HepG2 (cell line): ENCODE data around the gene PLXNA4. TPM values are rescaled to one million over a fixed set of nuclear protein-coding genes. Genes with fewer than 3 reads are reported as not detected.

ENCODE experiments used
- ATAC-seq: fragments of 200-7000 bp; cut with Tn5 transposase; 3 replicates; pipeline ENCODE4 v1.9.1; 2020; ENCODE audit warnings: mild to moderate bottlenecking, moderate library complexity
- BruUV-seq: library from RNA; stranded (reverse); fragments of 400-500 nt; replicated peaks from 2 replicates; lab custom pipeline; 2021; lab: Mats Ljungman, UMichigan
- CTCF ChIA-PET: fragments of 300-600 bp; formaldehyde crosslinking; extraction: SDS; loops from one replicate; lab custom pipeline; 2021; ENCODE audit warnings: low total read pairs, inconsistent platforms, low intra/inter-chr PET ratio; lab: Yijun Ruan, JAX
- POLR2A ChIA-PET: fragments of 350-600 bp; sonication (Branson Sonifier 250); formaldehyde crosslinking; loops from one replicate; lab custom pipeline; 2020; ENCODE audit warnings: antibody characterized with exemption, inconsistent platforms; lab: Yijun Ruan, JAX
- DNase-seq: peaks from one replicate; pipeline ENCODE4 v3.0.0-alpha.2; 2015; ENCODE audit warnings: low spot score
- FAIRE-seq: peaks from 3 replicates; lab custom pipeline; 2011; peaks lifted over from hg19 to GRCh38; lab: Jason Lieb, UNC
- H2AFZ ChIP-seq: one replicate; pipeline ENCODE4 v1.6.1; 2011; ENCODE audit warnings: low read length, inconsistent platforms
- H3K27ac ChIP-seq: fragments of 300-600 bp; 3 replicates; pipeline ENCODE4 v1.8.0; 2011; ENCODE audit warnings: mixed run types, mild to moderate bottlenecking, mixed read lengths, low read length, inconsistent platforms; ENCODE audit not compliant: insufficient read depth; ENCODE audit errors: extremely low read length
- H3K27me3 ChIP-seq, 2 experiments: fragments of 200-600 bp in 1 of 2; 2 replicates in 1 of 2; 3 replicates in 1 of 2; pipeline versions ENCODE4 v1.6.0 to v1.8.0; 2011; ENCODE audit warnings: low read length in 2 of 2, mild to moderate bottlenecking in 2 of 2, moderate library complexity in 2 of 2, inconsistent platforms in 1 of 2; ENCODE audit not compliant: insufficient read depth in 2 of 2, control insufficient read depth in 1 of 2
- H3K36me3 ChIP-seq, 2 experiments: fragments of 200-600 bp in 1 of 2; replicated peaks in 1 of 2; 2 replicates in 1 of 2; 3 replicates in 1 of 2; pipeline versions ENCODE4 v1.5.1 to v1.8.0; 2011; ENCODE audit warnings: low read length in 2 of 2, inconsistent platforms in 1 of 2; ENCODE audit not compliant: insufficient read depth in 2 of 2, control insufficient read depth in 1 of 2
- H3K4me1 ChIP-seq: 2 replicates; pipeline ENCODE4 v1.5.1; 2012; ENCODE audit warnings: low read length, inconsistent platforms; ENCODE audit not compliant: insufficient read depth
- H3K4me2 ChIP-seq: 2 replicates; pipeline ENCODE4 v1.6.0; 2011; ENCODE audit warnings: low read depth, low read length, inconsistent platforms
- H3K4me3 ChIP-seq, 3 experiments: fragments of 200-600 bp in 1 of 3; sonication (generic), shearing (Covaris generic) in 1 of 3; replicated peaks in 1 of 3; 2 replicates each; pipeline ENCODE4 v1.5.1; 2011 to 2016; ENCODE audit warnings: low read length in 3 of 3, inconsistent platforms in 2 of 3, low read depth in 2 of 3, mild to moderate bottlenecking in 2 of 3, control low read depth in 1 of 3, mixed read lengths in 1 of 3; ENCODE audit not compliant: insufficient read depth in 1 of 3
- H3K79me2 ChIP-seq: one replicate; pipeline ENCODE4 v1.6.1; 2011; ENCODE audit warnings: low read length, inconsistent platforms; ENCODE audit not compliant: insufficient read depth
- H3K9ac ChIP-seq: 2 replicates; pipeline ENCODE4 v1.6.0; 2011; ENCODE audit warnings: mild to moderate bottlenecking, low read depth, low read length, inconsistent platforms; ENCODE audit not compliant: insufficient read depth
- H3K9me3 ChIP-seq: 2 replicates; pipeline ENCODE4 v1.5.1; 2012; ENCODE audit warnings: mild to moderate bottlenecking, low read length
- H4K20me1 ChIP-seq: 2 replicates; pipeline ENCODE4 v1.6.0; 2011; ENCODE audit warnings: inconsistent platforms, mild to moderate bottlenecking, low read length, moderate library complexity; ENCODE audit not compliant: insufficient read depth
- HNRNPLL ChIP-seq: fragments of 200-400 bp; formaldehyde crosslinking; IDR thresholded peaks from 2 replicates; pipeline ENCODE4 v1.6.1; 2017; ENCODE audit warnings: mild to moderate bottlenecking, low read depth, low read length; ENCODE audit not compliant: poor library complexity, severe bottlenecking
- ZNF234 ChIP-seq: sonication (generic); formaldehyde crosslinking; conservative IDR thresholded peaks from 2 replicates; pipeline ENCODE4 v1.5.1; 2020; ENCODE audit warnings: mild to moderate bottlenecking, missing genetic modification reagents
- ZNF329 ChIP-seq: sonication (generic); formaldehyde crosslinking; IDR thresholded peaks from 2 replicates; pipeline ENCODE4 v1.9.0; 2021; ENCODE audit warnings: low read depth, mild to moderate bottlenecking, missing genetic modification reagents
- ZNF501 ChIP-seq: sonication (generic); formaldehyde crosslinking; IDR thresholded peaks from 2 replicates; pipeline ENCODE4 v1.5.1; 2020; ENCODE audit warnings: mild to moderate bottlenecking, moderate library complexity, missing genetic modification reagents
- ZSCAN20 ChIP-seq: sonication (generic); formaldehyde crosslinking; IDR thresholded peaks from 2 replicates; pipeline ENCODE4 v1.4.0; 2020; ENCODE audit warnings: missing genetic modification reagents, mild to moderate bottlenecking, borderline replicate concordance
- WGBS: methylation state at CpG from one replicate; pipeline ENCODE4 v1.1.6; 2017; ENCODE audit warnings: low lambda C conversion rate; 5-methylcytosine and 5-hydroxymethylcytosine counted together
- in situ Hi-C: cut with HindIII; loops from 2 replicates; pipeline ENCODE4 v1.10.0; 2017; ENCODE audit warnings: low pct_unique_long_range_greater_than_20kb; ENCODE audit not compliant: extremely low pct_ligation_motif_present
- intact Hi-C: fragments of 100-400 bp; cut with micrococcal nuclease; formaldehyde crosslinking; loops from one replicate; pipeline ENCODE4 v1.10.0; 2022; ENCODE audit not compliant: unreplicated experiment
- polyA plus RNA-seq, 8 experiments: library from polyadenylated mRNA; depleted of rRNA in 3 of 8; stranded (reverse) in 7 of 8; unstranded in 1 of 8; fragments of >200 nt; fragmentation: Illumina TruSeq in 4 of 8; extraction: Trizol in 4 of 8; gene quantifications; 2 replicates each; pipeline versions ENCODE4 v1.2.1 to v1.2.3, GENCODE V29; 2011 to 2016; ENCODE audit warnings: low read depth in 4 of 8, missing spikeins in 1 of 8, mixed read lengths in 1 of 8; ENCODE audit not compliant: insufficient read depth in 1 of 8
- total RNA-seq, 5 experiments: library from RNA; depleted of rRNA; stranded (reverse); fragments of >200 nt; fragmentation: Illumina TruSeq; extraction: Trizol; gene quantifications; 2 replicates each; pipeline ENCODE4 v1.2.3, GENCODE V29; 2016; ENCODE audit warnings: low read depth in 1 of 5
- TF ChIP-seq, protein P1 (sequence below): sonication (generic); formaldehyde crosslinking; IDR thresholded peaks from 2 replicates; pipeline ENCODE4 v1.9.0; 2022; ENCODE audit warnings: missing genetic modification reagents, mild to moderate bottlenecking, borderline replicate concordance
- TF ChIP-seq, protein P2 (sequence below): sonication (generic); formaldehyde crosslinking; IDR thresholded peaks from 2 replicates; pipeline ENCODE4 v1.8.0; 2023; ENCODE audit warnings: mild to moderate bottlenecking, missing genetic modification reagents
- TF ChIP-seq, protein P3 (sequence below): sonication (generic); formaldehyde crosslinking; IDR thresholded peaks from 2 replicates; pipeline ENCODE4 v1.4.0; 2020; ENCODE audit warnings: mild to moderate bottlenecking, low read depth, missing genetic modification reagents

The PLXNA4 gene
- total and polyA plus RNA-seq, 2 of the 13 experiments (the other 11 are each of a cell fraction or from before 2014, with no cell fraction given): 0.01 to 0.04 TPM

DNA sequence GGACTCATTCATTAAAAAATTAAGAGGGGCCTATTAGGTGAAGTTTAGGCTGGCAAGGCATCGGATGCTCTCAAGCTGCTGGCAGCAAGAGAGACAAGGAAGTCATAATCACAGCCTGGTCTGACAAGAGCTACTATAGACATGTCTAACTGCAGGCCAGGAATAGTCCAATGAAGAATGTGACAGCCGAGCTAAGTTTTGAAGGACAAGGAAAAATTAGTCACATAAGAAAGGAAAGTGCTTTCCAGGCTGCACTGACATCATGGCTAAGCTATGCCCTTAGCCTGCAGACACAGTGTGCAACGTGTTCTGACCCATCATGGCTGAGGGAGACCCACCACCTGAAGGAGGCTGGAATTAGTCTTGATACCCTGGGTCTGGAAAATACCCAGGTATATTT lies 281.1 kb downstream of the PLXNA4 start:
- Histone ChIP-seq H3K9me3 (no peaks in the 10 kb centered on the region), H3K4me1 (peaks cover 26% of the 10 kb centered on the region), H3K79me2 (no peaks in the 10 kb centered on the region), H2AFZ (no peak overlapping the region), H3K9ac (no peak overlapping the region), H3K27ac (no peak overlapping the region), H3K4me3 (no peak overlapping the region), H3K27me3 (peaks cover 0 to 21% of the 10 kb centered on the region in 2 experiments; a peak in 2 of 5 replicates), H4K20me1 (no peaks in the 10 kb centered on the region), H3K4me2 (no peak overlapping the region), H3K36me3 (no peaks in the 10 kb centered on the region)
- intact Hi-C loops (no loop called here), in situ Hi-C loops (no loop called here)
- ChIA-PET POLR2A (no interaction called here), CTCF (no interaction called here)
- BruUV-seq: no TSS peak
- FAIRE-seq (no peak), DNase-seq (no peak), ATAC-seq (no peak)
- 3% methylated on average over 3 of the region's 3 CpGs for WGBS
- TF ChIP-seq ZNF329 (CRISPR knock-in tag) (no peak), ZSCAN20 (CRISPR knock-in tag) (no peak), HNRNPLL (no peak), ZNF501 (CRISPR knock-in tag) (no peak), ZNF234 (CRISPR knock-in tag) (no peak)
- TF ChIP-seq, protein P1, sequence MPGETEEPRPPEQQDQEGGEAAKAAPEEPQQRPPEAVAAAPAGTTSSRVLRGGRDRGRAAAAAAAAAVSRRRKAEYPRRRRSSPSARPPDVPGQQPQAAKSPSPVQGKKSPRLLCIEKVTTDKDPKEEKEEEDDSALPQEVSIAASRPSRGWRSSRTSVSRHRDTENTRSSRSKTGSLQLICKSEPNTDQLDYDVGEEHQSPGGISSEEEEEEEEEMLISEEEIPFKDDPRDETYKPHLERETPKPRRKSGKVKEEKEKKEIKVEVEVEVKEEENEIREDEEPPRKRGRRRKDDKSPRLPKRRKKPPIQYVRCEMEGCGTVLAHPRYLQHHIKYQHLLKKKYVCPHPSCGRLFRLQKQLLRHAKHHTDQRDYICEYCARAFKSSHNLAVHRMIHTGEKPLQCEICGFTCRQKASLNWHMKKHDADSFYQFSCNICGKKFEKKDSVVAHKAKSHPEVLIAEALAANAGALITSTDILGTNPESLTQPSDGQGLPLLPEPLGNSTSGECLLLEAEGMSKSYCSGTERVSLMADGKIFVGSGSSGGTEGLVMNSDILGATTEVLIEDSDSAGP (CRISPR knock-in tag): no peak
- TF ChIP-seq, protein P2, sequence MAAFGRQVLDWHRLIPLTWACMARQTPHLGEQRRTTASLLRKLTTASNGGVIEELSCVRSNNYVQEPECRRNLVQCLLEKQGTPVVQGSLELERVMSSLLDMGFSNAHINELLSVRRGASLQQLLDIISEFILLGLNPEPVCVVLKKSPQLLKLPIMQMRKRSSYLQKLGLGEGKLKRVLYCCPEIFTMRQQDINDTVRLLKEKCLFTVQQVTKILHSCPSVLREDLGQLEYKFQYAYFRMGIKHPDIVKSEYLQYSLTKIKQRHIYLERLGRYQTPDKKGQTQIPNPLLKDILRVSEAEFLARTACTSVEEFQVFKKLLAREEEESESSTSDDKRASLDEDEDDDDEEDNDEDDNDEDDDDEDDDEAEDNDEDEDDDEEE (CRISPR knock-in tag): no peak
- TF ChIP-seq, protein P3, sequence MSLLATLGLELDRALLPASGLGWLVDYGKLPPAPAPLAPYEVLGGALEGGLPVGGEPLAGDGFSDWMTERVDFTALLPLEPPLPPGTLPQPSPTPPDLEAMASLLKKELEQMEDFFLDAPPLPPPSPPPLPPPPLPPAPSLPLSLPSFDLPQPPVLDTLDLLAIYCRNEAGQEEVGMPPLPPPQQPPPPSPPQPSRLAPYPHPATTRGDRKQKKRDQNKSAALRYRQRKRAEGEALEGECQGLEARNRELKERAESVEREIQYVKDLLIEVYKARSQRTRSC (CRISPR knock-in tag): no peak
